ENCODE results near the gene RAB3GAP2.

DNA sequence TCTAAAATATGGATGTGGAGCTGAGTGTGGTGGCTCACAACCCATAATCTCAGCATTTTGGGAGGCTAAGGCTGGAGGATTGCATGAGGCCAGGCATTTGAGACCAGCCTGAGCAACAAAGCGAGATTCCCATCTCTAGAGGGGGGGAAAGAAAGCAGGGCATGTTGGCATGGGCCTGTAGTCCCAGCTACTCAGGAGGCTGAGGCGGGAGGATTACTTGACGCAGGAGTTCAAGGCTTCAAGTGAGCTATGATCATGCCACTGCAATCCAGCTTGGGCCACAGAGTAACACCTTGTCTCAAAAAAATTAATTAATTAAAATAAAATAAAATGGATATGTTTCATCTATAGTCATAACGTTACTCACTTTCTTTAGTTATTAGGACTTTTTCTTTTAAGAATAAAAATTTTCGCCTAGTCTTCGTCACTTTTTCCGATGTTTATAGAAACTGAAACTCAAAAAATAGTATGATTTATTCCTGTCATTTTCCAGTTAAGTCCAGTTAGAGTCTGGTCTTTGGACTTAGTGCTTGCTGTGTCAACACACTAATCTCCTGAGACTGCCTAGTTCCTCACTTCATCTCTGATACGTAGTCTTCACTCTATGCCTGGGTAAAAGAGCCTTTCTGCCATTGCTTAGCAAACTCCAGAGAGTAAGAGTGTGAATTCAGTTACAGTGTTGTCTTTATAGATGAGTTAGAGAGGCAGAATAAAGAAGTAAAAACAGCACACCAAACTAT, 150.3 kb downstream of the RAB3GAP2 start:
- no peak for TF ChIP-seq BHLHE40 (IDR thresholded peaks at IDR 0.05; ENCODE audit: borderline replicate concordance)
- TF ChIP-seq SP1 (IDR thresholded peaks at IDR 0.05): no peak
- TF ChIP-seq ARNT (IDR thresholded peaks at IDR 0.05): no peak
- no peak for TF ChIP-seq CTBP1 (IDR thresholded peaks at IDR 0.05; ENCODE audit: borderline replicate concordance)
- TF ChIP-seq TARDBP (IDR thresholded peaks at IDR 0.05): no peak
- TF ChIP-seq FOXM1 (IDR thresholded peaks at IDR 0.05; ENCODE audit: borderline replicate concordance): no peak
- TF ChIP-seq SUZ12 (IDR thresholded peaks at IDR 0.05): no peak
- TF ChIP-seq FOXK2 (IDR thresholded peaks at IDR 0.05): no peak
- TF ChIP-seq NFRKB (IDR thresholded peaks at IDR 0.05): no peak

Data from HEK293T (cell line).